CD14-positive monocyte (primary cell): ENCODE measurements around the gene ZBED2. TPM values are rescaled to one million over a fixed set of nuclear protein-coding genes. Genes with fewer than 3 reads are reported as not detected.

Experiments
- DNase-seq, 3 donors: peaks; one replicate each; pipeline ENCODE4 v3.0.0-alpha.2; 2011 to 2022
- H2AFZ ChIP-seq: 2 replicates; pipeline ENCODE4 v1.6.0; 2012; ENCODE audit warnings: mild to moderate bottlenecking, low read depth, low read length, inconsistent platforms; ENCODE audit not compliant: insufficient read depth, poor library complexity, severe bottlenecking
- H3K27ac ChIP-seq, 2 donors: 1 replicate in 1 of 2; 2 replicates in 1 of 2; pipeline ENCODE4 v1.5.1; 2012 to 2013; ENCODE audit warnings: low read length in 2 of 2, control low read depth in 1 of 2, inconsistent platforms in 1 of 2, low read depth in 1 of 2, mild to moderate bottlenecking in 1 of 2
- H3K27me3 ChIP-seq, 2 donors: one replicate each; pipeline versions ENCODE4 v1.6.0 to v1.6.1; 2011 to 2013; ENCODE audit warnings: low read length in 2 of 2; ENCODE audit not compliant: control insufficient read depth in 2 of 2, insufficient read depth in 2 of 2
- H3K36me3 ChIP-seq, 2 donors: replicated peaks in 1 of 2; 1 replicate in 1 of 2; 2 replicates in 1 of 2; pipeline versions ENCODE4 v1.5.1 to v1.6.1; 2012 to 2013; ENCODE audit warnings: low read length in 2 of 2, control low read depth in 1 of 2, inconsistent platforms in 1 of 2, mild to moderate bottlenecking in 1 of 2; ENCODE audit not compliant: insufficient read depth in 2 of 2, control insufficient read depth in 1 of 2
- H3K4me1 ChIP-seq, 2 donors: 1 replicate in 1 of 2; 2 replicates in 1 of 2; pipeline versions ENCODE4 v1.5.1 to v1.6.1; 2012 to 2013; ENCODE audit warnings: low read length in 2 of 2, control low read depth in 1 of 2, inconsistent platforms in 1 of 2, mild to moderate bottlenecking in 1 of 2, moderate library complexity in 1 of 2; ENCODE audit not compliant: insufficient read depth in 2 of 2, control insufficient read depth in 1 of 2
- H3K4me2 ChIP-seq: replicated peaks from 2 replicates; pipeline ENCODE3; 2012; ENCODE audit warnings: low read length, moderate library complexity, mild to moderate bottlenecking; ENCODE audit not compliant: poor library complexity, severe bottlenecking; ENCODE audit errors: extremely low read depth
- H3K4me3 ChIP-seq, 3 experiments: fragments of 200-600 bp in 1 of 3; sonication (generic) in 1 of 3; replicated peaks in 1 of 3; 1 replicate in 2 of 3; 2 replicates in 1 of 3; pipeline ENCODE4 v1.5.1; 2011 to 2013; ENCODE audit warnings: low read length in 3 of 3, mild to moderate bottlenecking in 3 of 3, control low read depth in 2 of 3, low read depth in 2 of 3, inconsistent platforms in 1 of 3, moderate library complexity in 1 of 3
- H3K79me2 ChIP-seq: 2 replicates; pipeline ENCODE4 v1.6.0; 2012; ENCODE audit warnings: mild to moderate bottlenecking, control low read depth, inconsistent platforms, low read length, moderate library complexity; ENCODE audit not compliant: insufficient read depth
- H3K9ac ChIP-seq: 2 replicates; pipeline ENCODE4 v1.6.0; 2017; ENCODE audit warnings: low read length, mild to moderate bottlenecking; ENCODE audit not compliant: insufficient read depth, poor library complexity, severe bottlenecking
- H3K9me3 ChIP-seq, 2 donors: replicated peaks in 1 of 2; 1 replicate in 1 of 2; 2 replicates in 1 of 2; pipeline versions ENCODE4 v1.5.1 to v1.6.1; 2012 to 2013; ENCODE audit warnings: low read length in 2 of 2, control low read depth in 1 of 2; ENCODE audit not compliant: control insufficient read depth in 1 of 2, insufficient read depth in 1 of 2
- H4K20me1 ChIP-seq: 2 replicates; pipeline ENCODE4 v1.6.0; 2012; ENCODE audit warnings: mild to moderate bottlenecking, low read length, control low read depth, moderate library complexity; ENCODE audit not compliant: insufficient read depth
- H3K27ac Mint-ChIP-seq, 7 donors: one replicate each; pipeline ENCODE4 v1.8.0; 2020; ENCODE audit warnings: mild to moderate bottlenecking in 7 of 7, mixed read lengths in 7 of 7, moderate library complexity in 6 of 7, inconsistent platforms in 2 of 7
- H3K27me3 Mint-ChIP-seq, 3 donors: one replicate each; pipeline ENCODE4 v1.8.0; 2021 to 2022; ENCODE audit warnings: low read depth in 3 of 3, mild to moderate bottlenecking in 3 of 3, mixed read lengths in 3 of 3, moderate library complexity in 3 of 3, inconsistent platforms in 1 of 3
- H3K36me3 Mint-ChIP-seq, 2 donors: one replicate each; pipeline ENCODE4 v1.8.0; 2020; ENCODE audit warnings: mixed read lengths in 2 of 2, inconsistent platforms in 1 of 2, mild to moderate bottlenecking in 1 of 2
- H3K4me1 Mint-ChIP-seq: one replicate; pipeline ENCODE4 v1.8.0; 2020; ENCODE audit warnings: mild to moderate bottlenecking, mixed read lengths
- H3K4me3 Mint-ChIP-seq, 2 donors: one replicate each; pipeline ENCODE4 v1.8.0; 2020; ENCODE audit warnings: mild to moderate bottlenecking in 2 of 2, mixed read lengths in 2 of 2, moderate library complexity in 1 of 2
- H3K9me3 Mint-ChIP-seq, 7 donors: one replicate each; pipeline ENCODE4 v1.8.0; 2020 to 2022; ENCODE audit warnings: mixed read lengths in 7 of 7, mild to moderate bottlenecking in 6 of 7, moderate library complexity in 6 of 7, inconsistent platforms in 2 of 7
- WGBS: methylation state at CpG from one replicate; pipeline ENCODE4 v1.1.5; 2013; ENCODE audit warnings: missing lambda C conversion rate; ENCODE audit not compliant: insufficient coverage; 5-methylcytosine and 5-hydroxymethylcytosine counted together
- intact Hi-C, 2 donors: fragments of 100-400 bp; cut with micrococcal nuclease; formaldehyde crosslinking; loops; one replicate each; pipeline versions ENCODE4 v1.15.0 to v1.15.1; 2023
- polyA plus RNA-seq, 3 donors: library from polyadenylated mRNA; depleted of rRNA in 1 of 3; unstranded in 2 of 3; stranded (reverse) in 1 of 3; fragments of 300-500 nt in 2 of 3; fragments of >200 nt in 1 of 3; fragmentation: Illumina TruSeq in 2 of 3; gene quantifications; 1 replicate in 2 of 3; 2 replicates in 1 of 3; pipeline ENCODE4 v1.2.3, GENCODE V29; 2012 to 2021
- TF ChIP-seq, protein P1 (sequence below): fragments of 200-600 bp; IDR thresholded peaks from one replicate; pipeline ENCODE4 v1.8.0; 2022; ENCODE audit warnings: antibody characterized with exemption, mild to moderate bottlenecking

ZBED2 gene
- polyA plus RNA-seq, 3 donors: not detected

DNA sequence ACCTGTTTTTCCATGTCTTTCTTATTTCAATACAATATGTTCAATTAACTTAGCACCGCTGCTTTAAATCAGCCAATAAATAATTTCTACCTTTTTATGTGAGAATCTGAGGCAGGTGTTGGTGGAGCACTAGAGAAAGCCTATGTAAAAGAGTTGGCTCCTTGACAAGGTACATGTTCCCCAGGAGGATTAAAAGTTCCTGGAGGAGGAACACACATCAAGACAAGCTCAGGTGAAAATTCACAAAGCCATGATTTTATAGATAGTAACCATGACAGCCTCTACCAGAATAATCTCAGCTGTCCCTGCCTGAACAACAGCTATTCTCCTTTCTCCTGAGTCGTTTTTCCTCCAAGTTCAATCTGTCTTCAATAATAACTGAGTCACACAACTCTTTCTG, 3.4 kb upstream of the ZBED2 start:
- no peak for DNase-seq
- H3K4me2 ChIP-seq: no peak overlapping the region
- no CpG with 5 or more reads among the region's 2 CpGs for WGBS
- no peaks in the 10 kb centered on the region for H3K9me3 ChIP-seq
- Mint-ChIP-seq H3K27me3 (no peaks in the 10 kb centered on the region), H3K4me3 (no peak overlapping the region), H3K27ac (no peak overlapping the region), H3K9me3 (peaks cover 0 to 3% (median 0%) of the 10 kb centered on the region in 7 donors), H3K36me3 (no peaks in the 10 kb centered on the region), H3K4me1 (no peaks in the 10 kb centered on the region)
- TF ChIP-seq, protein P1, sequence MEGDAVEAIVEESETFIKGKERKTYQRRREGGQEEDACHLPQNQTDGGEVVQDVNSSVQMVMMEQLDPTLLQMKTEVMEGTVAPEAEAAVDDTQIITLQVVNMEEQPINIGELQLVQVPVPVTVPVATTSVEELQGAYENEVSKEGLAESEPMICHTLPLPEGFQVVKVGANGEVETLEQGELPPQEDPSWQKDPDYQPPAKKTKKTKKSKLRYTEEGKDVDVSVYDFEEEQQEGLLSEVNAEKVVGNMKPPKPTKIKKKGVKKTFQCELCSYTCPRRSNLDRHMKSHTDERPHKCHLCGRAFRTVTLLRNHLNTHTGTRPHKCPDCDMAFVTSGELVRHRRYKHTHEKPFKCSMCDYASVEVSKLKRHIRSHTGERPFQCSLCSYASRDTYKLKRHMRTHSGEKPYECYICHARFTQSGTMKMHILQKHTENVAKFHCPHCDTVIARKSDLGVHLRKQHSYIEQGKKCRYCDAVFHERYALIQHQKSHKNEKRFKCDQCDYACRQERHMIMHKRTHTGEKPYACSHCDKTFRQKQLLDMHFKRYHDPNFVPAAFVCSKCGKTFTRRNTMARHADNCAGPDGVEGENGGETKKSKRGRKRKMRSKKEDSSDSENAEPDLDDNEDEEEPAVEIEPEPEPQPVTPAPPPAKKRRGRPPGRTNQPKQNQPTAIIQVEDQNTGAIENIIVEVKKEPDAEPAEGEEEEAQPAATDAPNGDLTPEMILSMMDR: no peak
- intact Hi-C loops: no loop called here
- no peak overlapping the region for H3K4me3 ChIP-seq
- H3K27ac ChIP-seq: no peak overlapping the region
- H2AFZ ChIP-seq: no peak overlapping the region
- H4K20me1 ChIP-seq: no peaks in the 10 kb centered on the region
- H3K36me3 ChIP-seq: no peaks in the 10 kb centered on the region
- no peak overlapping the region for H3K9ac ChIP-seq
- H3K4me1 ChIP-seq: no peaks in the 10 kb centered on the region
- no peaks in the 10 kb centered on the region for H3K27me3 ChIP-seq
- H3K79me2 ChIP-seq: no peaks in the 10 kb centered on the region

DNA sequence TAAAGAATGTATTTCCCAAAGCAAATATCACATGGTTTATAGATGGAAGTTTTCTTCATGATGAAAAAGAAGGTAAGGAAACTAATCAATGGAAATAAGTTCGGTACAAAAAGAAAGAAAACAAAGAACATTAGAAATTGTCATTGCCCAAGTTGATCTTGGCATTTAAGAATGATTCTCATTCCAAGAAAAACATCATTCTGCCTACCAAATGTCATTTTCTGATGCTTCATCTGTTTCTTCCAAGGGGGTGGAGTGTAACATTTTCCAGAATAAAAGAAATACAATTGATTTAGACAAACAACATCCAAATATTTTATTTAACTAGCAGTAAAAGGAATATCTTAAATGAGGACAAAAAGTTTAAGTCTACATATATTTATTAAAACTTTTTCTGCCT, 3.0 kb upstream of the ZBED2 start:
- Mint-ChIP-seq H3K4me3 (no peak overlapping the region), H3K9me3 (peaks cover 0 to 3% (median 0%) of the 10 kb centered on the region in 7 donors), H3K27ac (no peak overlapping the region), H3K27me3 (no peaks in the 10 kb centered on the region), H3K36me3 (no peaks in the 10 kb centered on the region), H3K4me1 (no peaks in the 10 kb centered on the region)
- Histone ChIP-seq H4K20me1 (no peaks in the 10 kb centered on the region), H3K4me1 (no peaks in the 10 kb centered on the region), H2AFZ (no peak overlapping the region), H3K4me3 (no peak overlapping the region), H3K36me3 (no peaks in the 10 kb centered on the region), H3K4me2 (no peak overlapping the region), H3K79me2 (no peaks in the 10 kb centered on the region), H3K9me3 (no peaks in the 10 kb centered on the region), H3K9ac (no peak overlapping the region), H3K27ac (no peak overlapping the region), H3K27me3 (no peaks in the 10 kb centered on the region)
- no peak for DNase-seq
- TF ChIP-seq, protein P1: no peak
- WGBS: no CpG with 5 or more reads among the region's 1 CpG
- intact Hi-C loops: no loop called here
